GM18907 (cell line): ENCODE results near the gene PTGR3.
A peak's percentile ranks its signal among the peaks of the same experiment; 100 is the strongest.

Experiments used
- ATAC-seq: cut with Tn5 transposase; IDR thresholded peaks from one replicate; pipeline ENCODE4 v1.9.1; 2021; ENCODE audit warnings: mild to moderate bottlenecking, moderate library complexity; ENCODE audit not compliant: unreplicated experiment

PTGR3 gene, protein sequence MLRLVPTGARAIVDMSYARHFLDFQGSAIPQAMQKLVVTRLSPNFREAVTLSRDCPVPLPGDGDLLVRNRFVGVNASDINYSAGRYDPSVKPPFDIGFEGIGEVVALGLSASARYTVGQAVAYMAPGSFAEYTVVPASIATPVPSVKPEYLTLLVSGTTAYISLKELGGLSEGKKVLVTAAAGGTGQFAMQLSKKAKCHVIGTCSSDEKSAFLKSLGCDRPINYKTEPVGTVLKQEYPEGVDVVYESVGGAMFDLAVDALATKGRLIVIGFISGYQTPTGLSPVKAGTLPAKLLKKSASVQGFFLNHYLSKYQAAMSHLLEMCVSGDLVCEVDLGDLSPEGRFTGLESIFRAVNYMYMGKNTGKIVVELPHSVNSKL

DNA sequence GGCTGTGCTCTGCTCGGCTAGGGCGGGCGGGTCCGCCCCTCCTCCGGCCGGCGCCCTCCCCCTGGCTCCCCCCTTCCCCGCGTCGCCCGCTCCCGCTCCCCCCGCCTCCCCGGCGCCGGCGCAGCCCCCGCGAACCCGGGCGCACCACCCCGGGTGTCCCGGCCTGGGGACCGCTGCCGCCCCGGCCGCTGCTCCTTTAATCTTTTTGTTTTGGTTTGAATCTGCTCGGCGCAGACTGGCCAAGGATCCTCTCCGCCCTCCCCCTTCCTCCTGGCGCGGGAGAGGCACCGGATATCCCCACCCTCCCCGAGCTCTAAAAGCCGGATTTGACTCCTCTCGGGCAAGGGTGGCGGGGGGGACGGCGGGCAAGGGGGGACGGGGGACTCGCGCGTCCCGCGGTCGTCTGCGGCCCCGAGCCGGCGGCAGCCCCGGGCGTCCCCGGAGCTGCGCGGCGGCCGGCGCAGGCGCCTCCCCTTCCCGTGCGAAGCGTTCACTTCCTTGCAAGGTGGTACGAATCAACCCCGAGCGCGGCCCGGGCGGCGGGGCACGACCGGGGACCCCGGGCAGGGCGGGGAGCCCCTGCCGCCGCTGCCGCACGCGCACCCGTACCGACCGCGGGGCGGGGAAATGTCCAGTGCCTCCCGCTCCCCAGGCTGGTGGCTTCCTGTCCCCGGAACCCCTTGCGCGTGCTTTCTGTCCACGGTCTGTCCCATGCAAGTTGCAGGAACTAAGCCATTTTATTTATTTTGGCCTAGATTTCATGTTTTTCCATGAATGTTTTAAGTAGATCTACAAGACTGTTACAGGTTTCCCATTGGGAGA, at the start of gene PTGR3:
Gene PTGR3, minus strand, starts transcription at position 11 of the 822 bp plus-strand sequence. CDS start 81 bp downstream, outside the sequence.
- ATAC-seq, result peak; percentile 50

DNA sequence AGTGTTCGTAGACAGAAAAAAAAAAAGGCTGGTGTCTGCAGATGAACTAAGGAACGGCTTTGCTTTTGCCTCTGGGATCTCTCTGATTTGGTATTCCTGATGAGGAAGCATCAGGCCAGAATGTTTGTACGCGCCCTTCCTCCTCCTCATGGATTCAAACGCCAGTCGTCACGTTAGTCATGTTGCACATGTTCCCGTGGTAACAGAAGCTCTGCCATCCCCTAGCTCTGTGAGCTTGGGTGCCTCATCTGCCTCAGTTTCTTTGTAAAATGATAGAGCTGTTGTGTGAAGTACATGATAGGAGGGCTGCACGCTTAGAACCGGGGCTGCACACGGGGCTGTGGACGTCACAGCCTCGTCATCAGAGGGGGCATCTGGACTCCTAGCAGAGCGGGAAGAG, 48.7 kb upstream of the PTGR3 start:
- no peak for ATAC-seq

DNA sequence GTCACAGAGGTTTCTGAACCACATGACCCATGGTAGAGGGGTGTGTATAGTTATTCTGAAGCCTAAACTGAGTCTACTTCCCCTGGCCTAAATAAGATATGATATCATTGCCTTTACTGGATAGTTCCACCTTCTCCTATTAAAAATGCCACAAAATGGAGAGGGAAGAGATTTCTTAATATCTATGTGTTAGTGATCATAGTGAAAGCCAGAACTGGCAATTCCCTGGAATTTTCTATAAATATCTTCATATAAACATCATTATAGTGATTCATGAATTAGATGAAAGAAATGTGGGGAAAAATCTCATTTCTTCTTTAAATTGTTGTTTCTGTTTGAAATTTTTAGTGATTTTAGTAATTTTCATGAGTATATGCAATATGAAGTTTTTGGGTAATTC, 47.4 kb upstream of the PTGR3 start:
- ATAC-seq, result no peak

DNA sequence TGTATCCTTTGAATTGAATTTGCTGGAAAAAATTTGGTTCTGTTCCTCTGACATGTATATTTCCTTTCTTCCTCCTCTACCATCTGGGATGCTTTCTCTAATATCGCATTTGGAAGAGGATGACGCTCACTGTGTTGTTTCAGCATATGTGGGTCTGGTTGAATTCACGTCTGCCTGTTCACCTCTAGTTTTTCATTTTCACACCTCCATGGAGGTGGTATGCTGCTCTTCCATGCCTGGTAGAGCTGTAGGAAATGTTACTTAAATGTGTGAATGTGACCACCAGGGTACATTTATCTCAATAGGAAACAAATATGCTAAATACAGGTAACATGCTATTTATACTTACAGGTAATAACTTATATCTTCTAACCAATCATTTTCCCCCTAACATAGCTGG, 46.2 kb upstream of the PTGR3 start:
- ATAC-seq, result no peak

- no peak for ATAC-seq
Measured at GRCh38 chr18:75253784-75254183, 44.8 kb upstream of the PTGR3 start.

- ATAC-seq, result no peak
Measured at GRCh38 chr18:75253043-75253442, 44.1 kb upstream of the PTGR3 start.

DNA sequence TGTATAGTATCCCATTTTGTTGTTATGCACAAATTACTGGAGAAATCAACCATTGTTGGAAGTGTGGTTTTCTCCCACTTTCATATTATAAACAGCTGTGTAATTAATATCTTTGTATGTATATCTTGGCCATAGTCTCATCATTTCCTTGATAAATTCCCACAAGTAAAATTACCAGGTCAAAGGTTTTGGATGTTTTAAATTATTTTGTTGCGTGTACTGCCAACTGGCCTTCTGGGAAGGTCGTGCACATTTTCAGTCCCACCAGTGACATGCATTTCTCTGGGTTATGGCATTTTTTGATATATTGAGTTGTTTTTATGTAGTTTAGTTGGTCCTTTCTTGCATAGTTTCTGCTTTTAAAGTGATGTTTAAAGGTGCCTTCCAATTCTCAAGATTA, 43.2 kb upstream of the PTGR3 start:
- ATAC-seq, result no peak

DNA sequence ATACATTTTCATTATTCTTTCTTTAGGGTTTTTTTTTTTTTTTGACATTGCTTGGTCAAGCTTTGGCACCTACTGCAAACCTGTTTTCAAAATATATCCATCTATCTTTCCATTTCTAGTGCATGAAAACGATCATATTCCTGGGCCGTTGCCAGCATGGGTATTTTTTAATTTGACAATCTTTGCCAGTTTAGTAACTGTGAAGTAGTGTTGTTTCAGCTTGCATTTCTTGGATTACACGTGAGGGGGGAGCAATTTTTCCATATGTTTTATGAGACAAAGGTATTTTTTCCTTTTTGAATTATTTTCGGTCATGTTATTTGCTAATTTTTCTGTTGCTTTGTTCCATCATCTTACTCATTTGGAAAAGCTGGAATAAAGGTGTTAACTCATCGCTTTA, 42.5 kb upstream of the PTGR3 start:
- ATAC-seq, result no peak

GRCh38 chr18:75250471-75250821, 41.5 kb upstream of the PTGR3 start:
- ATAC-seq, result no peak

GRCh38 chr18:75249672-75250470, 40.9 kb upstream of the PTGR3 start:
- no peak for ATAC-seq

DNA sequence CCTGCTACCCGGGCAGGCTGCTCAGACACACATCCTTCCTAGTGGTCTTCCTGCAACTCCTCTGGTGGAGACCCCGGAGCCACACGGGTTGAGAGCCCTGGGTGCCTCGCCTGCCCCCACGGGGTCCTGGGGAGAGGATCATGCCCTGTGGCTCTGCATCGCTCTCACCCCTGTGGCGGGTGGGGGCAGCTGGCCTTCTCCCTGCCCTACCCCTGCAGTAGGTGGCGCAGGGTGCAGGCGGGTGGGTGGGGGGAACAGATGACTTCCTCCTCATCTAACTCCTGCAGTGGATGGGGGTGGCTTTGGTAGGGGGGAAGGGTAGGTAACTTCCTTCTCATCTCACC, 40.2 kb upstream of the PTGR3 start:
- no peak for ATAC-seq

DNA sequence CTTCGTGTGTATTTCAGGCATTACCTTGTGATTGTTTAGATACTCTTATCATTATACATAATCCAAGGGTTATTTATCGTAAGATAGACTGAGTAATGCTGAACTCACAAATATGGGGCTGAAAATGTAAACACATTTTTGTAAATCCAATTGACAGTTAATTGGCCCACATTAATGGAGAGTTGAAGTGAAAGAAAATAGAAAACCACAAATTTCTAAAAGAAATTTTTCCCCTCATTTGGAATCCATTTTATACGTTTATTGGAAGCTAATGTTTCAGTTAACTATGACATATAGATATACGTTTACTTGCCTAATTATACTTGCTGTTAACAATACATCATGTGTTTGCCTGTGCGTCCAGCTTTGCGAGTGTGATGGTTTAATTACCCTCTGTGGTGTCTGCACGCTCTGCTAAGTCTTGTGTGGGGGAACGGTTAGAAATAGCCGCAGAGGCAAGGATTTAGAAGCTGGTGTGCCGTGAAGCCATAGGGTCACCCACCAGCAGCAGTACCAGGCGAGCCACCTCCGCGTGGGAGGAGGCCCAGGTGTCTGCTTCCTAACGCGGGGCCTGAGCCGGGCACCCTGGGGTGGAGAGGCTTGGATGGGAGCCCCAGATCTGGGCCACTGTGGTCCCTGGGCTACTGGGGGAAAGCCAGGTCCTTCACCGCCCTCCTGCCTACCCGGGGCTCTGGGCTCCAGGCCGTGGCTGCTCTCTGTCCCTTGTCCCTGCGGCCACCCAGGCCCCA, 39.7 kb upstream of the PTGR3 start:
- no peak for ATAC-seq

DNA sequence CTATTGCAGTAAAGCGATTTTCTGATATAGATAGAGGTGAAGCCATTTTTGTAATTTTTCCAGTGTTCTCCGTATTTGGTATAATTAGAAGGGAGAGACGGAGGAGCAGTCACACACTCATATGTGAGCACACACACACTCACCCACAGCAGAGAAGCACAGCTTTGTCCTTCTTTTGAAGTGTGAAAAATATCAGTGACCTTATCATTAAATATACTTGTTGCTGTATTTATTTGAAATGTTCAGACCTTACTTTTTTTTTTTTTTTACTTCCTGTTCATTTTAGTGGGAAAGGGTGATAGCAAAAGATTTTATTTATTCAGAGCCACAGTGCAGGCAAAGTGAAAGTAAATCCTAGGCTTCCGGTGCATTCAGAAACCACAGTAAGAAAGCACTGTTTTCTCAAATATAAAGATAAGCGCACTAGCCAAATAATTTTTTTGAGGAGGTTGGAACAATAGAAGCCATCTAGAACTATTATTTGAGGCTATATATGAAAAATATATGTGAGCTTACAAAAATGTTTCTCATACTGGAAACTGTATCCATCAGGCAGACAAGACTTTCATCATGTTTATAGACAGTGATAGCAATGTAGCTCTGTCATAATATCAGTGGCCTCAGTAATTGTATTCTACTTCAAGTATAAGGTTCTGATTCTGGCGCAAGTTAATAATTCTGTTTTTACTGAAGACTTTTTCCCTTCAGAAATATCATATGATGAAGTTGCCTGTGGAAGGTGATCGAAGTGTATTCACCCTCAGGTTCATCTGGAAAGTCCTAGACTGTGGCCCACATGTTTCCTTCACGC, 38.9 kb upstream of the PTGR3 start:
- ATAC-seq, result peak; percentile 56

DNA sequence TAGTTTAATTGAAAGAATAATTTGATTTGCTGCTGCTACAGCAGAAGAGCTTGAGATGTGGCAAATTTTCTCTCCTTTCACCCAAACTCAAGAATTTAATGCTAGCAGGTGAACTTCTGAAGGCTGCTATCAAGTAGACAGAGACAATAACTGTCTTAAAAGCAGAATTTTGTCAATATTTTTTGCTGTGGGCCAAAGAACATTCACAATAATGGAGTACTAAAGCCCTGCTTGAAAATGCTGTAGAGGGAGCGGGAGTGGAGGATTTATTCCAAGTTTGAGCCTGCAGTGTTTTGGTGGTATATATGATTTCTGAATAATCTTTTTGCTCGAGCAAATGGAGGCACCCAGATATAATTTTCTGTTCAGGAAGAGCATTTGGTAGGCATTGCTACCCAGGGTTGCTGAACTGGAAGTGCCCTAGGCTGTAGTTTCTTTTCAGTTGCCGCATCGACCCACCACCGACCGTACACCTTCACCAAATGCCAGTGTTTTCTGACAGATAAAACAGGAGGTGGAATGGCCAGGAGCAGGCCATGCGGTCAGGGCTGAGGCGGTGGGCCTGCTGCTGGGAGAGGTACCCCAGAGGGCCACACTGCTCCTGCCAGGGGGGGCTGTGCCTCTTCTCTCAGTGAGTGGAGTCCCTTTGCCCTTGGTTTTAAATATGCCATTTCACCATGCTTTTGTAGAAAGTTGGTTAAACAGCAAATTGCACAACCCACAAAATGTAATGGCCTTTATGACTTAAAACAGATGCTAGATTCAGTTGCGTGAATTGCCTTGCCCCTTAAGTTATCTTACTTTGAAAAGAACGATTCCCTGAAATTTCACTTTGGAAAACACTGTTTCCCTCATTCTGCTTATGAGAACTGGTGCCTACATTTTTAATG, 38.0 kb upstream of the PTGR3 start:
- ATAC-seq, result no peak

GRCh38 chr18:75244351-75245313, 35.7 kb upstream of the PTGR3 start:
- no peak for ATAC-seq

DNA sequence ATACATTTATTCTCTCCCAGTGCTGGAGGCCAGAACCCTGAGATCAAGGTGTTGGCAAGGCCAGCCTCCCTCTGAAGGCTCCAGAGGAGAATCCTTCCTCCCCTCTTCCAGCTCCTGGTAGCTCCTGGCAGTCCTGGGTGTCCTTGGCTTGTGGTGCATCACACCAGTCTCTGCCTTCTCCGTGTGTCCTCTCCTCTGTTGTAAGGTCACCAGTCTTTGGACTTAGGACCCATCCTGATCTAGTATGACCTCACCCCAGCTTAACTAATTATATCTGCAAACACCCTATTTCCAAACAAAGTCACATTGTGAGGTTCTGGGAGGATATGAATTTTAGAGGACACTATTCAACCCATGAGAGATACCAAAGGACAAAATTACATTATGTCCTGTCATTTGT, 32.8 kb upstream of the PTGR3 start:
- ATAC-seq, result no peak

GRCh38 chr18:75240433-75240832, 31.5 kb upstream of the PTGR3 start:
- no peak for ATAC-seq

DNA sequence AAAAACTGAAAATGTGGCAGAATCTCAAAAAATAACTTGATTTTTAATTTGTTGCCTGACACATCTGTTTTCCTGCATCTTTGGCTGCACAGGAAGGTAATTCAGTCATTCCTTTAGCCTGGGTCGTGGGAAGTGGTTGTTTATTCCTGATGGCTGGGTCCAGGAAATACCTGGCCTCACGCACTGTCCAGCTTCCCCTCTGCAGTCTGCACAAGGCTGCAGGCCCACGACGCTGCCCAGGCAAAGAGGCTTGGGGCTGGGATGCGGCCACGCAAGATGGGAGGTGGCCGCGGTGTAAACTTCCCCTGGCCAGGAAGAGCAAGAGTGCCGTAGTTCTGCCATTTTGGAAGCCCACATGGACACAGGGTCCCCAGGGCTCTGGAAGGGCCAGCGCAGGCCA, 29.8 kb upstream of the PTGR3 start:
- no peak for ATAC-seq
